Common myeloid progenitor, CD34-positive (primary cell): ENCODE results near the gene PRMT5.

Source experiments
- CTCF ChIA-PET: fragments of 350-600 bp; sonication (Branson Sonifier 250); formaldehyde crosslinking; loops from one replicate; lab custom pipeline; 2021; ENCODE audit warnings: antibody characterized with exemption; lab: Charles Lee
- POLR2A ChIA-PET: fragments of 350-600 bp; sonication (Branson Sonifier 250); formaldehyde crosslinking; loops from one replicate; lab custom pipeline; 2021; ENCODE audit warnings: antibody characterized with exemption; lab: Charles Lee
- DNase-seq, 3 donors: peaks; one replicate each; pipeline versions ENCODE4 v3.0.0 to v3.0.0-alpha.2; 2013
- H3K27ac ChIP-seq, 2 experiments: 1 replicate in 1 of 2; 2 replicates in 1 of 2; pipeline ENCODE4 v1.7.0; 2013; ENCODE audit warnings: inconsistent platforms in 2 of 2, low read length in 2 of 2, mild to moderate bottlenecking in 2 of 2, low read depth in 1 of 2, moderate library complexity in 1 of 2; ENCODE audit not compliant: severe bottlenecking in 2 of 2, insufficient read depth in 1 of 2, poor library complexity in 1 of 2
- H3K27me3 ChIP-seq, 5 experiments: replicated peaks in 2 of 5; 1 replicate in 3 of 5; 2 replicates in 2 of 5; pipeline versions ENCODE4 v1.6.1 to v1.7.0; 2013; ENCODE audit warnings: low read length in 4 of 5, mild to moderate bottlenecking in 2 of 5, moderate library complexity in 2 of 5, inconsistent platforms in 1 of 5; ENCODE audit not compliant: insufficient read depth in 5 of 5, control insufficient read depth in 4 of 5
- H3K36me3 ChIP-seq, 4 experiments: 1 replicate in 2 of 4; 2 replicates in 2 of 4; pipeline versions ENCODE4 v1.6.1 to v1.7.0; 2013; ENCODE audit warnings: low read length in 3 of 4, control low read depth in 1 of 4, mild to moderate bottlenecking in 1 of 4; ENCODE audit not compliant: control insufficient read depth in 4 of 4, insufficient read depth in 4 of 4
- H3K4me1 ChIP-seq, 4 experiments: 1 replicate in 3 of 4; 2 replicates in 1 of 4; pipeline versions ENCODE4 v1.6.1 to v1.7.1; 2013; ENCODE audit warnings: low read length in 3 of 4, mild to moderate bottlenecking in 3 of 4, control low read depth in 1 of 4, inconsistent platforms in 1 of 4, moderate library complexity in 1 of 4; ENCODE audit not compliant: control insufficient read depth in 4 of 4, insufficient read depth in 4 of 4; ENCODE audit errors: control extremely low read depth in 1 of 4
- H3K4me3 ChIP-seq, 7 experiments: 1 replicate in 4 of 7; 2 replicates in 3 of 7; pipeline versions ENCODE4 v1.5.1 to v1.7.0; 2013; ENCODE audit warnings: mild to moderate bottlenecking in 7 of 7, low read length in 6 of 7, moderate library complexity in 6 of 7, inconsistent platforms in 2 of 7, low read depth in 2 of 7, control low read depth in 1 of 7; ENCODE audit not compliant: insufficient read depth in 4 of 7, control insufficient read depth in 1 of 7; ENCODE audit errors: extremely low read depth in 1 of 7
- H3K9me3 ChIP-seq, 5 experiments: 1 replicate in 4 of 5; 2 replicates in 1 of 5; pipeline versions ENCODE4 v1.6.1 to v1.7.1; 2013; ENCODE audit warnings: low read length in 4 of 5, mild to moderate bottlenecking in 2 of 5, inconsistent platforms in 1 of 5, low read depth in 1 of 5, moderate library complexity in 1 of 5; ENCODE audit not compliant: control insufficient read depth in 4 of 5, insufficient read depth in 2 of 5; ENCODE audit errors: control extremely low read depth in 1 of 5
- WGBS: methylation state at CpG from one replicate; pipeline ENCODE4 v1.1.5; 2013; ENCODE audit not compliant: insufficient coverage; 5-methylcytosine and 5-hydroxymethylcytosine counted together

PRMT5 gene

DNA sequence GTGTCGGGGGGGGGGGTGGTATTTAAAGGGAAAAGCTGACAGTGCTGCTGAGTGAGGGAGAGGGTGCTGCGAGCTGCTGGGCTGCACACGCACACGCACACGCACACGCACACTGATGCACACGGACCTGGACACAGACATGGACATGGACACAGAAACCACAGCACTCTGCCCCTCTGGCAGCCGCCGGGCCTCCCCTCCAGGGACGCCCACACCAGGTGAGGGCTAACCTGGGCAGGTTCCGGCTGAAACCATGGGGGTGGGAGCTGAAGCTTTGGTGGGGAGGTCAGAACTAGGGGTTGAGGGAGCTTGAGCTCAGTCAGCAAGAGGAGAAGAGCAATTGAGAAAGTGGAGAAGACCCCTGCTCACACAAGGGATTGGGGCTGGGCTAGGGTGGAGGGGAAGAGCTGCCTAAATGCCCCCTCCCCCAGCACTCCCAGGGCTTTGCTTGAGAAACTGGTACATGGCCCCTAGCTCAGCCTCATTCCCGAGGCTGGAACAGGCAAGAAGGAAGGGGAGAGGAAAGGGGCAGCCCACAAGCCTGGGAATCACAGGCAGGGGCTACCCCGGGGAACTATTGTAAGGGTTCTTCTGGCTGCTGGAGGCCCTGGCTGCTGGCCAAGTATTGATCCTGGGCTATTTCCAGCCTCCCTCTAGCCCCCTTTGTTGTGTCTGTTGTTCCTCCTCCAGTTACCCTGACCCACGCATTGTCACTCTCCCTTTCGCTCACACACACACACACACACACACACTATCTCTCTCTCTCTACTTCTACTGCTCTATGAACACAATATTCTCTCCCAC, 45.8 kb downstream of the PRMT5 start, which contains the start of gene REM2:
REM2 (plus strand) TSS at position 50 of the 804 bp plus-strand sequence; CDS start at position 116, 66 bp downstream.
- Histone ChIP-seq H3K36me3 (peaks cover 0 to 2% (median under 1%) of the 10 kb centered on the region in 4 experiments), H3K27me3 (peaks cover 0 to 67% (median 17%) of the 10 kb centered on the region in 5 experiments), H3K4me1 (peaks cover 0 to 24% (median 15%) of the 10 kb centered on the region in 4 experiments), H3K4me3 (no peak within 1 kb of the TSS), H3K27ac (no peak within 1 kb of the TSS), H3K9me3 (peaks cover 0 to 3% (median 0%) of the 10 kb centered on the region in 5 experiments)
- no peak for DNase-seq
- WGBS, result 84% methylated on average over 13 of the region's 15 CpGs
- CTCF ChIA-PET, result interaction anchor here (1.3 to 15.8 kb wide), 7 partner anchors 10 to 99 kb away, joined by 5 to 143 read pairs (median 14); partner anchors contain the start of genes AJUBA and LRP10
- POLR2A ChIA-PET, result no interaction called here

DNA sequence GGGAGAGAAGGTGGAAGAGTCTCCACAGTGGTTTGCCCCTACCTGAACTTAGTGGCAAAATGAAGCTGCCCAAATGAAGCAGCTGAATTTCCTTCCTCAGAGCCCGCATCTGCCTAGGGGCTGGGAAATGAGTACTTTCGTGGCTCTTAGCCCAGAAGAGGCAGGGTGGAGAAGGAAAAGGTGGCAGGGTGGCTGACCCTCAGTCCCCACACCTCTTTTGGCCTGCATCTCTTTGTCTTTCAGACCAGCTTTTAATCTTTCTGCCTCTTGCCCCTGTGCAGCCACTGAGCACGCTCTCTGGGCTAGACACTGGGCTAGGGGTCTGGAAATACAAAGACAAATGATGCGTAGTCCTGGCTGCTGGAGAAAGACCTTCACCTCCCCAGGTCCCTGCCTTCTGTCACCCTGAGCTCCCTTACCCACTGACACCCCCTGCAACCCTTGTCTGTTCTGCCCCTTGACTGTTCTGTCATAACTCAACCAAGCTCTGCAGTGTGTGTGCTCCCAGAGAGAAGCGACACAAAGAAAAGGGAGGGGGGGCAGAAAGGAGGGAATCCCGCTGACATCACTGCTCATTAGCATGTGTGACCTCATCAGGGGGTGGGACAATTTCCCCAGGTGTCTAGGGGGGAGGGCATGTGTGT, 46.5 kb downstream of the PRMT5 start:
- CTCF ChIA-PET, result interaction anchor here (0.7 to 15.8 kb wide), 7 partner anchors 10 to 100 kb away, joined by 3 to 143 read pairs (median 5); partner anchors contain the start of gene AJUBA
- POLR2A ChIA-PET, result no interaction called here
- Histone ChIP-seq H3K4me1 (peaks cover 0 to 24% (median 14%) of the 10 kb centered on the region in 4 experiments), H3K27ac (no peak overlapping the region), H3K9me3 (peaks cover 0 to 3% (median 0%) of the 10 kb centered on the region in 5 experiments), H3K36me3 (peaks cover 0 to 9% (median 4%) of the 10 kb centered on the region in 4 experiments), H3K4me3 (no peak overlapping the region), H3K27me3 (peaks cover 0 to 61% (median 17%) of the 10 kb centered on the region in 5 experiments)
- WGBS, result 52% methylated on average over 5 of the region's 6 CpGs
- peak; percentile 17 to 41 (median 37) for DNase-seq

DNA sequence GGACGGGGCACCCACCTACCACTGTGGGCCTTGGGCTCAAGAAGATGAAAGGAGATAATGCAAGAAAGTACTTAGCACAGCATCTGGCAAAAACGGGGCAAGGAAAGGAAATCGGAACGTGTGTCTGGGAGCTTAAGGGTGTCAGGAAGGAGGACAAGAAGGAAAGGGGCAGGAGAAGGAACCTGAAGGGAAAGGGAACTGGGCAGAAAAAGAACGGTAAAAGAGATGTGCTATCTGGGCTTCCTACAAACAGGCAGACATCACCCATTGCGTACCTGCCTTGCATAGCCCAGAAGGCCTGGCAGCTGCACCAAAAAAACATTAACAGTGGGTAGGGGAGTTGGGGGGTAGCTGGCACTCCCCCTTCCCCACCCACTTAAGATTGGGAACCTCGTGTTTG, 47.1 kb downstream of the PRMT5 start:
- peaks cover 0 to 15% (median 8%) of the 10 kb centered on the region in 4 experiments for H3K36me3 ChIP-seq
- peaks cover 0 to 19% (median 11%) of the 10 kb centered on the region in 4 experiments for H3K4me1 ChIP-seq
- POLR2A ChIA-PET, result no interaction called here
- no peak for DNase-seq
- 49% methylated on average over 4 of the region's 7 CpGs for WGBS
- no peak overlapping the region for H3K4me3 ChIP-seq
- peaks cover 0 to 56% (median 14%) of the 10 kb centered on the region in 5 experiments for H3K27me3 ChIP-seq
- H3K27ac ChIP-seq, result no peak overlapping the region
- peaks cover 0 to 3% (median 0%) of the 10 kb centered on the region in 5 experiments for H3K9me3 ChIP-seq
- CTCF ChIA-PET, result interaction anchor here (0.7 to 15.8 kb wide), 6 partner anchors 10 to 56 kb away, joined by 3 to 143 read pairs (median 8); no protein-coding TSS in a partner anchor

DNA sequence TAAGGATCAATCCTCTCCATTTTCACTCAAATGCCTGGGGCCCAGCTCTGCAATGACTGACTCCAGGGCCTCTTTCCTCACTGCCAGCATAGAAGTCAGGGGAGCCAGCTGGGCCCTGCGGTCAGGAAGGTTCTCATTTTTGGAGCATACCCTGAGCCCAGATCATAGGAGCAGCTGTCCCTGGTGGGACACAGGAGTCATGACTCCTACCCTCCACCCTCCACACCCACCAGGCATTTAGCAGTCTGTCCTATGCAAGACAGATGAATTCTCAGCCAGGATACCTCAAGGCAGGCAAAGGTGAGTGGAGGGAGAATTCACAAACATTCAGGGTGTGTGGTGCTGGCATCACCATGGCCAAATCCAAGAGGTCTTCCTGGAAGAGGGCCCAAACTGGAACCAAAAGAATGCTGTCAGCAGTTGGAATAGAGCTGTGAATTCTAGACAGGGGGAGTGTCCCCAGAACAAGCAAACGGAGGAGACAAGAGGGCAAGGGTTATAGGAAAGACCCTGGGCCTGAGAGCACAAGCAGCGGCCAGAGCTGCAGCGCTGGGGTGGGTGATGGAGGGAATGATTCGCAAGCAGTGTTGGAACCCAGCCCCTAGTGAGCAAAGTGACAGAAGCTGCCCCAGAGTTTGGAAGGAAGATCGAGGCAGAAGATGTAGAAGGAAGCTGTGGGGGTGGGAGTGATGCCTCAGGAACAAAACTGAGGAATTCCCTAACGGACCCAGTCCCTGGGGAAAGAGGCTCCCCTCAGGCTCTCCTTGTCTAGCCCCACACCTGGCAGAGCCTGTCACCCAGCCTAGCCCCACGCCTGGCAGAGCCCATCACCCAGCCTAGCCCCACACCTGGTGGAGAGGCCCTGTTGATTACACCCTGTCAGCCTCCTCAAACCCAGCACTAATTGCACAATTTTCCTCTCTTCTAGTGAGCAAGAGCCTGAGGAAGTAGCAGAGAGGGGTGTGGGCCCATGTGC, 50.6 kb downstream of the PRMT5 start:
- H3K36me3 ChIP-seq, result peaks cover 0 to 46% (median 27%) of the 10 kb centered on the region in 4 experiments
- H3K27me3 ChIP-seq, result peaks cover 0 to 27% (median 3%) of the 10 kb centered on the region in 5 experiments
- POLR2A ChIA-PET, result no interaction called here
- DNase-seq, result no peak
- CTCF ChIA-PET, result interaction anchor here (1.6 to 15.8 kb wide), 4 partner anchors 12 to 24 kb away, joined by 4 to 143 read pairs (median 4); no protein-coding TSS in a partner anchor
- H3K4me1 ChIP-seq, result peaks cover 0 to 9% (median 2%) of the 10 kb centered on the region in 4 experiments
- H3K4me3 ChIP-seq, result no peak overlapping the region
- no peaks in the 10 kb centered on the region for H3K9me3 ChIP-seq
- H3K27ac ChIP-seq, result no peak overlapping the region
- WGBS, result 98% methylated on average over 4 of the region's 8 CpGs

DNA sequence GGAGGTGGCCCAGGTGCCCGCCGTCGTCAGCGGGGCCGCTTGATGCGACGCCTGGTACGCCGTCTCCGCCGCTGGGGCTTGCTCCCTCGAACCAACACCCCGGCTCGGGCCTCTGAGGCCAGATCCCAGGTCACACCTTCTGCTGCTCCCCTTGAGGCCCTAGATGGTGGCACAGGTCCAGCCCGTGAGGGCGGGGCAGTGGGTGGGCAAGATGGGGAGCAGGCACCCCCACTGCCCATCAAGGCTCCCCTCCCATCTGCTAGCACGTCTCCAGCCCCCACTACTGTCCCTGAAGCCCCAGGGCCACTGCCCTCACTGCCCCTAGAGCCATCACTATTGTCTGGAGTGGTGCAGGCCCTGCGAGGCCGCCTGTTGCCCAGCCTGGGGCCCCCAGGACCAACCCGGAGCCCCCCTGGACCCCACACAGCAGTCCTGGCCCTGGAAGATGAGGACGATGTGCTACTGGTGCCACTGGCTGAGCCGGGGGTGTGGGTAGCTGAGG, 52.1 kb downstream of the PRMT5 start:
- POLR2A ChIA-PET, result no interaction called here
- Histone ChIP-seq H3K27me3 (peaks cover 0 to 12% (median 3%) of the 10 kb centered on the region in 5 experiments), H3K4me3 (no peak overlapping the region), H3K4me1 (peaks cover 2 to 9% (median 7%) of the 10 kb centered on the region in 4 experiments), H3K36me3 (peaks cover 0 to 46% (median 27%) of the 10 kb centered on the region in 4 experiments), H3K27ac (no peak overlapping the region), H3K9me3 (no peaks in the 10 kb centered on the region)
- CTCF ChIA-PET, result interaction anchor here (1.1 to 6.6 kb wide), 2 partner anchors 9 to 24 kb away, joined by 3 to 75 read pairs; no protein-coding TSS in a partner anchor
- 98% methylated on average over 19 of the region's 22 CpGs for WGBS
- DNase-seq, result no peak
